K562 (cell line): ENCODE results near the gene ANO3.

ENCODE experiments used
- CEBPB ChIP-seq: fragments of 450-650 bp; IDR thresholded peaks from 2 replicates; pipeline ENCODE4 v1.6.1; 2016; ENCODE audit warnings: missing genetic modification characterization, missing compliant biosample characterization
- CTCF ChIP-seq, 3 experiments: IDR thresholded peaks in 2 of 3; conservative IDR thresholded peaks in 1 of 3; 2 replicates each; pipeline ENCODE4 v1.5.1; 2011 to 2012; ENCODE audit warnings: low read length in 3 of 3, mild to moderate bottlenecking in 3 of 3, control low read depth in 2 of 3, improper control_type of control experiment in 1 of 3, inconsistent platforms in 1 of 3, low read depth in 1 of 3, mixed read lengths in 1 of 3, moderate library complexity in 1 of 3; ENCODE audit not compliant: insufficient read depth in 2 of 3
- MYNN ChIP-seq, 2 experiments: sonication (generic); formaldehyde crosslinking in 1 of 2; IDR thresholded peaks; 2 replicates each; pipeline versions ENCODE4 v1.5.0 to v1.6.1; 2016 to 2020; ENCODE audit warnings: antibody characterized with exemption in 1 of 2, missing genetic modification reagents in 1 of 2
- RNF2 ChIP-seq: sonication (generic); IDR thresholded peaks from 2 replicates; pipeline ENCODE4 v1.6.1; 2016

GRCh38 chr11:26675233-26675928 is 343.5 kb downstream of the ANO3 start:
- no peak for TF ChIP-seq CTCF (IDR thresholded peaks at IDR 0.05 in 2 of 3, conservative IDR thresholded peaks at IDR 0.05 in 1 of 3; ENCODE audit: insufficient read depth in 2 of 3, low read depth in 1 of 3, low read length in 3 of 3)
- TF ChIP-seq CEBPB (tag) = no peak
- no peak for TF ChIP-seq RNF2
- no peak for TF ChIP-seq MYNN (IDR thresholded peaks at IDR 0.05)
- no peak for TF ChIP-seq MYNN (CRISPR knock-in tag; IDR thresholded peaks at IDR 0.05)
